ENCODE data around the gene PTPN1.
A peak's percentile ranks its signal among the peaks of the same experiment; 100 is the strongest.
"Not testable (repeated sequence)": the region's sequence is repeated elsewhere in the genome, so short reads cannot be mapped to it uniquely, and the experiment has no call there.

The PTPN1 gene

GRCh38 chr20:50610212-50610718, 100.1 kb downstream of the PTPN1 start:
- TF ChIP-seq CTCF (IDR thresholded peaks at IDR 0.05; ENCODE audit: low read length, missing control alignments) = no peak
- no peak for DNase-seq (ENCODE audit: low read depth)
- H3K4me3 ChIP-seq (replicated peaks; ENCODE audit: low read depth, low read length) = no peak overlapping the region

GRCh38 chr20:50611128-50611810, 101.1 kb downstream of the PTPN1 start:
- H3K4me3 ChIP-seq (replicated peaks; ENCODE audit: low read depth, low read length) = no peak overlapping the region
- DNase-seq (ENCODE audit: low read depth) = peak; percentile 27
- no peak for TF ChIP-seq CTCF (IDR thresholded peaks at IDR 0.05; ENCODE audit: low read length, missing control alignments)

- TF ChIP-seq CTCF (IDR thresholded peaks at IDR 0.05; ENCODE audit: low read length, missing control alignments) = no peak
- no peak for DNase-seq (ENCODE audit: low read depth)
- H3K4me3 ChIP-seq (replicated peaks; ENCODE audit: low read depth, low read length) = no peak overlapping the region
Measured at GRCh38 chr20:50613438-50614169, 103.4 kb downstream of the PTPN1 start.

GRCh38 chr20:50615407-50615806, 105.2 kb downstream of the PTPN1 start:
- H3K4me3 ChIP-seq (replicated peaks; ENCODE audit: low read depth, low read length) = no peak overlapping the region
- DNase-seq (ENCODE audit: low read depth) = no peak
- no peak for TF ChIP-seq CTCF (IDR thresholded peaks at IDR 0.05; ENCODE audit: low read length, missing control alignments)

GRCh38 chr20:50617022-50617421, 106.8 kb downstream of the PTPN1 start:
- no peak for DNase-seq (ENCODE audit: low read depth)
- no peak for TF ChIP-seq CTCF (IDR thresholded peaks at IDR 0.05; ENCODE audit: low read length, missing control alignments)
- no peak overlapping the region for H3K4me3 ChIP-seq (replicated peaks; ENCODE audit: low read depth, low read length)

- no peak overlapping the region for H3K4me3 ChIP-seq (replicated peaks; ENCODE audit: low read depth, low read length)
- DNase-seq (ENCODE audit: low read depth) = no peak
- TF ChIP-seq CTCF (IDR thresholded peaks at IDR 0.05; ENCODE audit: low read length, missing control alignments) = no peak
Measured at GRCh38 chr20:50618537-50618936, 108.4 kb downstream of the PTPN1 start.

GRCh38 chr20:50620459-50620858, 110.3 kb downstream of the PTPN1 start:
- not testable (repeated sequence) for DNase-seq (ENCODE audit: low read depth); H3K4me3 ChIP-seq (replicated peaks; ENCODE audit: low read depth, low read length)

Measured in fibroblast of pulmonary artery (primary cell).